Mesothelial cell of epicardium (in vitro differentiated cells): Measurements from ENCODE around the gene MTHFD1. TPM values are rescaled to one million over a fixed set of nuclear protein-coding genes. Genes with fewer than 3 reads are reported as not detected.

Experiments used
- DNase-seq, 2 experiments: peaks; one replicate each; pipeline ENCODE4 v3.0.0; 2021; ENCODE audit warnings: low spot score in 2 of 2; ENCODE audit not compliant: unreplicated experiment in 2 of 2
- H3K27ac Mint-ChIP-seq: 2 replicates; pipeline ENCODE4 v1.8.0; 2021; ENCODE audit warnings: mixed read lengths
- H3K27me3 Mint-ChIP-seq: 2 replicates; pipeline ENCODE4 v1.8.0; 2021; ENCODE audit warnings: low read depth, mixed read lengths
- H3K36me3 Mint-ChIP-seq: 2 replicates; pipeline ENCODE4 v1.8.0; 2021; ENCODE audit warnings: mixed read lengths
- H3K4me1 Mint-ChIP-seq: 2 replicates; pipeline ENCODE4 v1.8.0; 2021; ENCODE audit warnings: mixed read lengths
- H3K4me3 Mint-ChIP-seq: 2 replicates; pipeline ENCODE4 v1.8.0; 2021; ENCODE audit warnings: mild to moderate bottlenecking, moderate library complexity, mixed read lengths
- H3K9me3 Mint-ChIP-seq: 2 replicates; pipeline ENCODE4 v1.8.0; 2021; ENCODE audit warnings: mixed read lengths
- total RNA-seq: library from RNA; stranded (reverse); gene quantifications from 3 replicates; pipeline ENCODE4 v1.2.1, GENCODE V29; 2021
- TF ChIP-seq, protein P1 (sequence below): fragments of 200-600 bp; sonication (generic); IDR thresholded peaks from one replicate; pipeline ENCODE4 v1.5.0; 2021; ENCODE audit warnings: antibody characterized with exemption; ENCODE audit not compliant: unreplicated experiment

The MTHFD1 gene
- total RNA-seq, 1 donor from 2014 or later = 43.3 TPM

DNA sequence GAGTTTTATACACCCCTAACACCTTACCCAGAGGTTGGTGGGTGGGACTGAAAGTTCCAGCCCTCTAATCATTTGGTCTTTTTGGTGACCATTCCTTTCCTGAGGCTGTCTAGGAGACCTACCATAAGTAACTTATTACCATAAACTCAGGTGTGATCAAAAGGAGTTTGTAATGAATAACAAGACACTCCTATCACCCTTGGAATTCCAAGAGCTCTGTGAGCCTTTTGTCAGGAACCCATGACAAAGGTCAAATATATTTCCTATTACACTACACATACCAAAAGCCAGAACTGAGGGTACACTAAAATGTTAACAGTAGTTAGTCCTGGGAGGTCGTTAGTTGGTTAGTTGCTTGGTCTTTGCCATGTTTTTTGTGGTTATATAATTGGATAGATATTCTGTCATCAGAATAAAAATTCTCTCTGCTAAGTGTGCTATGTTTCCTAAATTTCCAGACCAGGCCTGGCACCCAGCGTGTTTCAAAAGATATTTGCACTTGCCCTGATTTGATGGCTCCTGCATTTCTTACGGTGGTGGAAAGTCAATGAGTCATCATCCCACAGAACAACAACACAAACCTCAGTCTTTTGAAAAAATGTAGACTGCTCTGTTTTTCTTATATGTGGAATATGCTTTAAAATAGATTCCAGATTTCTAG, 50.2 kb downstream of the MTHFD1 start:
- TF ChIP-seq, protein P1, sequence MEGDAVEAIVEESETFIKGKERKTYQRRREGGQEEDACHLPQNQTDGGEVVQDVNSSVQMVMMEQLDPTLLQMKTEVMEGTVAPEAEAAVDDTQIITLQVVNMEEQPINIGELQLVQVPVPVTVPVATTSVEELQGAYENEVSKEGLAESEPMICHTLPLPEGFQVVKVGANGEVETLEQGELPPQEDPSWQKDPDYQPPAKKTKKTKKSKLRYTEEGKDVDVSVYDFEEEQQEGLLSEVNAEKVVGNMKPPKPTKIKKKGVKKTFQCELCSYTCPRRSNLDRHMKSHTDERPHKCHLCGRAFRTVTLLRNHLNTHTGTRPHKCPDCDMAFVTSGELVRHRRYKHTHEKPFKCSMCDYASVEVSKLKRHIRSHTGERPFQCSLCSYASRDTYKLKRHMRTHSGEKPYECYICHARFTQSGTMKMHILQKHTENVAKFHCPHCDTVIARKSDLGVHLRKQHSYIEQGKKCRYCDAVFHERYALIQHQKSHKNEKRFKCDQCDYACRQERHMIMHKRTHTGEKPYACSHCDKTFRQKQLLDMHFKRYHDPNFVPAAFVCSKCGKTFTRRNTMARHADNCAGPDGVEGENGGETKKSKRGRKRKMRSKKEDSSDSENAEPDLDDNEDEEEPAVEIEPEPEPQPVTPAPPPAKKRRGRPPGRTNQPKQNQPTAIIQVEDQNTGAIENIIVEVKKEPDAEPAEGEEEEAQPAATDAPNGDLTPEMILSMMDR = no peak
- peak overlapping the region; percentile 57 for H3K27ac Mint-ChIP-seq
- no peak overlapping the region for H3K4me3 Mint-ChIP-seq
- peaks cover 8% of the 10 kb centered on the region for H3K4me1 Mint-ChIP-seq
- H3K36me3 Mint-ChIP-seq = peaks cover 37% of the 10 kb centered on the region
- H3K27me3 Mint-ChIP-seq = no peaks in the 10 kb centered on the region
- H3K9me3 Mint-ChIP-seq = no peaks in the 10 kb centered on the region
- DNase-seq = no peak

DNA sequence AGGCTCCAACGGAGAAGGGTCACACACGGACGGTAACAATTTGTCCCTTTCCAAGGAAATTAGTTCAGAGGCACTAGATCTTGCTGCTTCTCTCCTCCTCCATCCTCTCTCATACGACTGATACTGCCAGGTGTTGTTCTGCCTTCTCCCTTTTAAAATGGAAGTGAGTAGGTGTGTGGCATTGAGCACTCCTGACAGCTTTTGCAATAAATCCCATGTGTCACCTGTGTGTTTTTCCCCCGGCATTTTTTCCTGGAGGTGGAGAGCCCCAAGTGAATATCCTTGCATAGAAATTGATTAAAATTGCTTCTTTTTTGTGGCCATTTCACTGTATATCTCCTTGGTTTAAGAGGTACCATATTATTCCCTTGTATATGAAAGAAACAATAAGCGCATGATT, 51.0 kb downstream of the MTHFD1 start:
- Mint-ChIP-seq H3K36me3 (peaks cover 40% of the 10 kb centered on the region), H3K4me3 (no peak overlapping the region), H3K27me3 (no peaks in the 10 kb centered on the region), H3K27ac (peak overlapping the region; percentile 22), H3K9me3 (no peaks in the 10 kb centered on the region), H3K4me1 (peaks cover 8% of the 10 kb centered on the region)
- TF ChIP-seq, protein P1 = no peak
- DNase-seq = no peak

DNA sequence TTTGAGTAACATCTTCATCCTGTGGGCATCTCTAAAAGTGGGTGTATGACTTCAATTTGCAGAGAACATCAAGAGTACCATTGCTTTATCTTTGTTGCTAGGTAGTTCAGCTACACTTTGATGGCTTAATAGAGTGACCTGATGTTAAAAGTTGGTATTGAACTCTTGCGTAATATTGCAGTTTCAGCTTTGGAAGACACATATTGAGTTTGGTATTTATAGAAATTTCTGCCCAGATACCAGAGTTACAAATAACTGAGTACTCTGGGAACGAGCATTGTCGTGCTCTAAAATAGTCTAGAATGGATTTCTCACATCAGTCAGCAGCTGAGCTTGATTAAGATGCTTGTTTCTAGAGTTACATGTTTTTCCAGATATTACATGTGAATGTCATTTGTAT, 52.3 kb downstream of the MTHFD1 start:
- TF ChIP-seq, protein P1 = no peak
- peaks cover 40% of the 10 kb centered on the region for H3K36me3 Mint-ChIP-seq
- no peak for DNase-seq
- H3K27me3 Mint-ChIP-seq = no peaks in the 10 kb centered on the region
- H3K4me3 Mint-ChIP-seq = no peak overlapping the region
- H3K9me3 Mint-ChIP-seq = no peaks in the 10 kb centered on the region
- H3K27ac Mint-ChIP-seq = no peak overlapping the region
- H3K4me1 Mint-ChIP-seq = peaks cover 18% of the 10 kb centered on the region

DNA sequence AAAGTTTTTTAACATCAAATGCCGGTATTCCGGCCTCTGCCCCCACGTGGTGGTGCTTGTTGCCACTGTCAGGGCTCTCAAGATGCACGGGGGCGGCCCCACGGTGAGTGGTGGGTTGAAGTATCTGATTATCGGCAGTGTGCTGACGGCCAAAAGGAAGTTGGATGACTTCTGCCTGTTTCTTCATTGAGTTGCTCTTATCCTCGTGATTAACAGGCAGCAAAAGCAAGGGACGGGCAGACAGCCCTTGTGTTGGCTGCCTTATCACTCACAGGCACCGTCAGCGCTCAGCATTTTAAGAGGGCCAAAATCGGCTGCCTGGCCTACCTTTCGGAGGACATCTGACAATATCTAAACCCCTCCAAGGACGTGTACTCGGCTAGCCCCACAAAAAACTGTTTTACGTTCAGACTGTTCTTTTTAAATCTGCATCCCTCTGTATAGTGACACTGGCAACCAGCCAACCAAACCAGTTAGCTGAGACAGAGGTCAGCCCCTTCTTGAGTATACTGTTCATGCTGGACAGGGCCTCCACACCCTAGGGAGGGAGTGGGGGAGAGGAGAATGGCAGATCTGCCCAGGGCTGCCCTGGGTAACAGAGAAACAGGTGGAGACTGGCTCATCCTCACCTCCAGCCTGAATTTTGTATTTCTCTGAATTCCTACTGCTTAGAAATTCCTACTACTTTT, 54.3 kb downstream of the MTHFD1 start:
- Mint-ChIP-seq H3K27ac (no peak overlapping the region), H3K9me3 (no peaks in the 10 kb centered on the region), H3K27me3 (no peaks in the 10 kb centered on the region), H3K36me3 (peaks cover 38% of the 10 kb centered on the region), H3K4me3 (no peak overlapping the region), H3K4me1 (peaks cover 24% of the 10 kb centered on the region)
- DNase-seq = no peak
- TF ChIP-seq, protein P1 = no peak

DNA sequence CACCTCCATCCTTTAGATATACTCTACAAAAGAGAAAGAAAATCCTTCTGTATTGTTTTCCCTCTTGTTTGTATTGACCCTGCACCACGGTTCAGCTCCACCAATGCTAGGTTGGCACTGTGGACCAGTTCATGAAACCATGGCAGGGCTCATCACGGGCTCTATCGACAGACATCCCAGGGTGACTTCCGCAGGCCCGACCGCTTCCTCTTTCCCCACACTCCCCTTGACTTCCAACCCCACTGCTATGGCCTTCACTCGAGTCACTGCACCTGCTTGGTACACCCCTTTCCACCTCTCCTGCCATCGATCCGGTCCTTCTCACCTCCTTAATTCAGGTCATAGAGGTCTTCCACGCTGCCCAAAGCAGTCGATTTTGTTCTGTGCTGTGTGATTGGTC, 56.0 kb downstream of the MTHFD1 start:
- no peaks in the 10 kb centered on the region for H3K27me3 Mint-ChIP-seq
- H3K4me3 Mint-ChIP-seq = no peak overlapping the region
- peaks cover 30% of the 10 kb centered on the region for H3K36me3 Mint-ChIP-seq
- no peak overlapping the region for H3K27ac Mint-ChIP-seq
- H3K4me1 Mint-ChIP-seq = peaks cover 25% of the 10 kb centered on the region
- H3K9me3 Mint-ChIP-seq = no peaks in the 10 kb centered on the region
- DNase-seq = no peak
- TF ChIP-seq, protein P1 = no peak
